ENCODE measurements around the gene TMA7B.

- TF ChIP-seq POLR2A (IDR thresholded peaks at IDR 0.05) = no peak
- TF ChIP-seq CTCF (IDR thresholded peaks at IDR 0.05) = no peak
These were observed 13.5 kb upstream of the TMA7B start for GRCh38 chr22:39946503-39947219.

Measured in esophagus squamous epithelium (tissue), 4 donors.